Measurements from ENCODE around the gene RUBCNL.
A peak's percentile ranks its signal among the peaks of the same experiment; 100 is the strongest.
"Not testable (repeated sequence)": the region's sequence is repeated elsewhere in the genome, so short reads cannot be mapped to it uniquely, and the experiment has no call there.

The RUBCNL gene

GRCh38 chr13:46387064-46387851 lies at the start of gene RUBCNL:
TSS of gene RUBCNL (minus strand) at chr13:46387252. CDS start at chr13:46372475, 14,777 bp downstream.
- DNase-seq, result peak; percentile 64

GRCh38 chr13:46429558-46429957 lies 42.5 kb upstream of the RUBCNL start:
- DNase-seq, result not testable (repeated sequence)

- no peak for DNase-seq
Measured at GRCh38 chr13:46405457-46405856, 18.4 kb upstream of the RUBCNL start.

GRCh38 chr13:46404733-46405100 lies 17.7 kb upstream of the RUBCNL start:
- no peak for DNase-seq

- DNase-seq, result no peak
Measured at GRCh38 chr13:46403851-46404732, 17.0 kb upstream of the RUBCNL start.

GRCh38 chr13:46402178-46402577 lies 15.1 kb upstream of the RUBCNL start:
- DNase-seq, result no peak

GRCh38 chr13:46401432-46401831 lies 14.4 kb upstream of the RUBCNL start:
- no peak for DNase-seq

- no peak for DNase-seq
Measured at GRCh38 chr13:46396341-46396740, 9.3 kb upstream of the RUBCNL start.

GRCh38 chr13:46392967-46393366 lies 5.9 kb upstream of the RUBCNL start:
- DNase-seq, result no peak

- peak; percentile 31 for DNase-seq
Measured at GRCh38 chr13:46389457-46390451, 2.7 kb upstream of the RUBCNL start.

- DNase-seq, result no peak
Measured at GRCh38 chr13:46388846-46389245, 1.8 kb upstream of the RUBCNL start.

GRCh38 chr13:46388308-46388707 lies 1.3 kb upstream of the RUBCNL start:
- no peak for DNase-seq

GRCh38 chr13:46386392-46387063 lies 524 bp downstream of the RUBCNL start:
- DNase-seq, result no peak

GRCh38 chr13:46385946-46386345 lies 1.1 kb downstream of the RUBCNL start:
- no peak for DNase-seq

- no peak for DNase-seq
Measured at GRCh38 chr13:46383383-46383782, 3.7 kb downstream of the RUBCNL start.

- DNase-seq, result no peak
Measured at GRCh38 chr13:46382224-46382623, 4.8 kb downstream of the RUBCNL start.

GRCh38 chr13:46380242-46380641 lies 6.8 kb downstream of the RUBCNL start:
- no peak for DNase-seq

GRCh38 chr13:46379611-46380010 lies 7.4 kb downstream of the RUBCNL start:
- no peak for DNase-seq

- DNase-seq, result no peak
Measured at GRCh38 chr13:46378411-46378810, 8.6 kb downstream of the RUBCNL start.

GRCh38 chr13:46377554-46377953 lies 9.5 kb downstream of the RUBCNL start:
- no peak for DNase-seq

- no peak for DNase-seq
Measured at GRCh38 chr13:46374710-46375109, 12.3 kb downstream of the RUBCNL start.

- no peak for DNase-seq
Measured at GRCh38 chr13:46373623-46374022, 13.4 kb downstream of the RUBCNL start.

Data from stimulated activated CD8-positive, alpha-beta memory T cell treated with anti-CD3 and anti-CD28 coated beads, Interleukin-4, amount 100 ng/mL, for 48 hours (primary cell).